PFSK-1 (cell line): ENCODE measurements around the gene TK2.

Source experiments
- POLR2AphosphoS5 ChIP-seq: IDR thresholded peaks from 2 replicates; pipeline ENCODE4 v1.6.1; 2012; ENCODE audit warnings: low read depth, mild to moderate bottlenecking, control low read depth, low read length, moderate library complexity
- REST ChIP-seq, 2 experiments: IDR thresholded peaks; 2 replicates each; pipeline versions ENCODE4 v1.6.1 to v1.8.0; 2011 to 2012; ENCODE audit warnings: low read depth in 2 of 2, low read length in 2 of 2, control low read depth in 1 of 2, inconsistent platforms in 1 of 2, mild to moderate bottlenecking in 1 of 2, moderate library complexity in 1 of 2; ENCODE audit not compliant: insufficient read depth in 1 of 2

GRCh38 chr16:66569131-66569530 lies 19.2 kb upstream of the TK2 start:
- no peak for TF ChIP-seq POLR2AphosphoS5
- no peak for TF ChIP-seq REST (IDR thresholded peaks at IDR 0.05; ENCODE audit: insufficient read depth in 1 of 2, low read depth in 2 of 2, low read length in 2 of 2)
